Esophagus muscularis mucosa (tissue), 3 donors: ENCODE results near the gene UBR2.

ENCODE experiments used
- CTCF ChIP-seq, 3 experiments: fragments of 200-600 bp in 2 of 3; fragments of 450-650 bp in 1 of 3; sonication (generic) in 2 of 3; IDR thresholded peaks; one replicate each; pipeline ENCODE4 v1.5.1; 2017 to 2019; ENCODE audit warnings: antibody characterized with exemption in 3 of 3, mild to moderate bottlenecking in 2 of 3, moderate library complexity in 1 of 3
- POLR2A ChIP-seq: fragments of 450-650 bp; IDR thresholded peaks from one replicate; pipeline ENCODE4 v1.6.1; 2017; ENCODE audit warnings: antibody characterized with exemption, moderate library complexity, mild to moderate bottlenecking, low read depth
- POLR2AphosphoS5 ChIP-seq, 2 donors: sonication (generic); formaldehyde crosslinking; IDR thresholded peaks; one replicate each; pipeline ENCODE4 v1.6.1; 2017; ENCODE audit warnings: antibody characterized with exemption in 2 of 2

GRCh38 chr6:42727087-42727611 lies 163.3 kb downstream of the UBR2 start:
- no peak for TF ChIP-seq CTCF (IDR thresholded peaks at IDR 0.05)
- no peak for TF ChIP-seq POLR2A
- TF ChIP-seq POLR2AphosphoS5 (IDR thresholded peaks at IDR 0.05) = peak in 1 of 2 donors; percentile 21
